Ureter (tissue), 1 donor: ENCODE measurements around the gene TAF4. TPM values are rescaled to one million over a fixed set of nuclear protein-coding genes. Genes with fewer than 3 reads are reported as not detected.
"Not testable (repeated sequence)": the region's sequence is repeated elsewhere in the genome, so short reads cannot be mapped to it uniquely, and the experiment has no call there.

ENCODE experiments used
- DNase-seq: peaks from one replicate; pipeline ENCODE4 v3.0.0-alpha.2; 2020; ENCODE audit warnings: low spot score
- total RNA-seq: library from RNA; stranded (reverse); gene quantifications from one replicate; pipeline ENCODE4 v1.2.4, GENCODE V29; 2023
- donor health status: DM: yes; HTN: yes; CAD: no.

TAF4 gene
- total RNA-seq, 1 donor from 2014 or later = 31.3 TPM

DNA sequence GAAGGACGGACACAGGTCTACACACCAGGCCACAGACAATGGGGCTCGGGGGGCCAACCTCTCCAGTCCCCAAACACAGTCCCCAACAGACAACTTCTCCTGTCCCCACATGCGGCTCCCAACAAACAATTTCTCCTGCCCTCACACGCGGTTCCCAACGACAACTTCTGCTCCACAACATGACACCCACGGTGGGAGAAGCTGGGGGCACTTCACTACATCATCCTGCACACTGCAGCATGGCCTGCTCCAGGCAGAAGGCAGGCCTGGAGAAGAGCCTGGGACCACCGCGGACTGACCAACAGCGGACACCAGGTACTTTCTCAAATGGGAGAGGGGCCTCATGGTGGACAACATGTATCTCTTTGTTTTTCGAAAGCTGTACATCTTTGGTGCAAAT lies 6.7 kb downstream of the TAF4 start:
- no peak for DNase-seq

DNA sequence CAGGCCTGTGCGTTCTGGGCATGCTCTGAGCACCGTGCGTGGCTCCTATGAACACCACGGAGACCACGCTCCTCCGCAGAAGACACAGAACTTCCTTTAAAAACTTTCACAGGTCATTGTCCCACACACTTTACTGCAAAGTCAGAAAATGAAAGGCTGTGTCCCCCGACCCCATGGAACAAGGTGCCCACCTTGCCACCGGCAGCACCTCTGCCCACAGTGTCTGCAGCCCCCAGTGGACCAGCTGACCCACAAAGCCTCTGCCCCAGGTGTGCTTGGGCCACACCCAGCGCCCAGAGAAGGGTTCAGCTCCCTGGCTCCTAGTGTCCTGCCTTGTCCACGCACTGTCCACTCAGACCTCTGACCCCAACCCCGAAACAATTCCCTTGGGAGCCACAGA lies 8.7 kb downstream of the TAF4 start:
- no peak for DNase-seq

DNA sequence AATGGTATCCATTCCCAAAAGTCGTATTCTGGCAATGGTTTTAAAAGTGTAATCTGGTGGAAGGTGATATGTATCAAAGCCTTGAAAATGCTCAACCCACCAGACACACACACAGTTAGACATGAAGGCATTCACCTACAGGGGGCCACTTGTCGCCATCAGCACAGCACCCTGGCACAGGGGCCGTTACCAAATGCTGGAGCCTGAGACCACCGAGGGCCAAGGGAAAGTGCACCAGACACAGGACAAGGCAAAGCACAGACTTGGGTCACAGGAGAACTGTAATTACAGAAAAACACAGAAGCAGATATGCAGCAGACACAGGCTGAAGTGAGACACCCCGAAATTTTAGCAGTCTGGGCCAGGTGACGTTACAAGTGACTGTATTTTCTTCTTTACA lies 9.3 kb downstream of the TAF4 start:
- DNase-seq = no peak

DNA sequence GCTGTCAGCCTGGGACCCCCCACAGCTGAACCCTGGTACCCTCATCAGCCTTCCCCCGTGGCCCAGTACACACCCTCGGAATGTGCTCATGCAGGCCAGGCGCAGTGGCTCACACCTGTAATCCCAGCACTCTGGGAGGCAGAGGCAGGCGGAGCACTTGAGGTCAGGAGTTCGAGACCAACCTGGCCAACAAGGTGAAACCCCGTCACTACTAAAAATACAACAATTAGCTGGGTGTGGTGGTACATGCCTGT lies 9.9 kb downstream of the TAF4 start:
- DNase-seq = not testable (repeated sequence)

DNA sequence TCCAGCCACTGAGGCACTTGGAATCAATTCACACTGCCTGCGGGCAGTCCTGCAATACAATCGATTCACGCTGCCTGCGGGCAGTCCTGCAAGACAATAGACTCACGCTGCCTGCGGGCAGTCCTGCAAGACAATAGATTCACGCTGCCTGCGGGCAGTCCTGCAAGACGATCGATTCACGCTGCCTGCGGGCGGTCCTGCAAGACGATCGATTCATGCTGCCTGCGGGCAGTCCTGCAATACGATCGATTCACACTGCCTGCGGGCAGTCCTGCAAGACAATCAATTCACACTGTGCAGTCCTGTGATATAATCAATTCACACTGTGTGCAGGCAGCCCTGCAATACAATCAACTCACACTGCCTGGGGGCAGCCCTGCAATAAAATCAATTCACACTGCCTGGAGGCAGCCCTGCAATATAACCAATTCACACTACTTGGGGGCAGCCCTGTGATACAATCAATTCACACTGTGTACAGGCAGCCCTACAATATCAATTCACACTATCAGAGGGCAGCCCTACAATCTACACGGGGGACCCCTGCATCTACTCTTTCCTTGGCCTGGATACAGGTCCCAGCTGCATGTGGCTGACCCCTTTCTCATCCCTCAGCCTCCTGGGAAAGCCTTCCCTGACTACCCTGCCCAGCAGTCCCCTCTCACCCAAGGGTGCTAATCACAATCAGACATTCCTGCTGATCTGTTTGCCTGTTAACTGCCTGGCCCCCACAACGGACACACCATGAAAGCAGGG lies 10.4 kb downstream of the TAF4 start:
- DNase-seq = no peak

DNA sequence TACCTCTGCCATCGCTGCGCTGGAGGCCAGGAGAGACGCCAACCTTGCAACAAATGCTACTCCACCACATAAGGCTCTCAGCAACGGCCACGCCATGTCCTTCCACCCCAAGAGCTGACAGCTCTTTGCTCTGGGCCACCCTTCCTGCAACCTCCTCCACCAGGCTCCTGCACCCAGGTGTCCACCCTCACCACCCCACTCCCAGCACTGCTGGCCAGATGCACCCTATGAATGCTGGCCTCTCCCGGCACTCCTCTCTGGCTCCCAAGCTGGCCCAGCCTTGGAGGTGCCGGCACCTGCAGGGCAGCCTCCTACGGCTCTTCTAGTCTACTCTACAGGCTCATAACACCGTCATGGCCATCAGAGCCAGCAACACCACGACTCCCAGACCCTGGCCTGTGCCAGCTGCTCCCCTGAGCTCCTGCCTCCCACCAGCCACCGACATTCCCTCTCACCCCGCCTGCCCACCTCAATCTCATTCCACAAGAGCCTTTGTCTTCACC lies 11.2 kb downstream of the TAF4 start:
- no peak for DNase-seq

DNA sequence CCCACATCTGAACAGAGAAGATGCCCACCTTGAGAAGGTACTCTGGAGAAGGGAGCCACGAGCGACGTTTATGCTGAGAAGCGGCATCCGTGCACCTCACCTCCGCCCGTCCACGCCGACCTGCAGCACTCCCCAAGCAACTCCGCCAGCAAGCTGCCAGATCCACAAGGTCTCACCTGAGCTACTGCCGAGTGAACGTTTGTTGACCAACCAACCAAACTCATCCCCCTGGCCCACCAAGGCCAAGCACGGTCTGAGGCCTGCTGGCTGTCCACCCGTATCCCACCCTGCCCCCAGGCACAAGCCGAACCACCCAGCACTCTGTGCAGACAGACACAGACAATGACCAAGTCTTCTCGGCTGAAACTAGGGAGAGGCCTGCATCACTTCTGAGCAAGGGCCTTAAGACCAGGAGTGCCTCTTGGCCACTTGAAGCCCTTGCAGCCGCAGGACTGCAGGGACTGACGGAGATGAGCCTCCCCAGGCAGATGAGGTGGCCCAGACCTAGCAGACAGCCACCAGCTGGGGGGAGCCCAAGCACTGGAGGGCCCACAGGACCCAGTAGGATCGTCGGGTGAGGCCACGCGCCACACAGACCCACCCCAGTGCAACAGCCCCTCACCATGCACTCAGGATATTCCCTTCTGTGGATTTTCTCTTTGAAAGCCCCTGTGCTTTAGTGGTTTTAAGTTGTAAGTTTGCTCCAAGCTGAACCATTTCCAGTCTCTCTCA lies 12.1 kb downstream of the TAF4 start:
- DNase-seq = no peak

DNA sequence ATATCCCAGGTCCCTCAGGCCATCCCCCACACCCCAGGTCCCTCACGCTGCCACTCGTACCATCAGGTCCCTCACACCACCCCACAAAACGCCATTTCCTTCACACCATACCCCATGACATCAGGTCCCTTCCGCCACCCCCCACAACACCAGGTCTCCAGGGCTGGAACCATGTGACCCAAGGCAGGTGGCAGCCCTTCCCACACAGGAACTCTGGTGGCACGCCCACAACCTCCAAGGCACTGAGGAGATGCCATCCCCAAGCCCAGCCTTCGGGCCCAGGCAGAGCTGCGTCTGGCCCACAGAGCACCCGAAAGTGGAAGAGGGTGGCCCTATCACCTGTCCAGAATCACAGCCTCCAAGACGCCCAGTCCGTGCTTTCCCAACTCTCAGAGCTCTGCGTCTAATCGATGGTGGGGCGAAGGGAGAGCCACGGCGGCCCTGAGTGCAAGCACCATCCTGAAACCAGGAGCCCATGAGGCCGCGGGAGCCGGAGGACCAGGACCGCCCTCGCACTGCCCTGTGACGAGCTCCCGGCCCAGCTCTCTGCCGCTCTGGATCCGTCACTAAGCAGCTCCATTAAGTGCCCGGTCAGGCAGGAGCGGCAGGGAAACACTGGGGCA lies 12.7 kb downstream of the TAF4 start:
- DNase-seq = no peak

DNA sequence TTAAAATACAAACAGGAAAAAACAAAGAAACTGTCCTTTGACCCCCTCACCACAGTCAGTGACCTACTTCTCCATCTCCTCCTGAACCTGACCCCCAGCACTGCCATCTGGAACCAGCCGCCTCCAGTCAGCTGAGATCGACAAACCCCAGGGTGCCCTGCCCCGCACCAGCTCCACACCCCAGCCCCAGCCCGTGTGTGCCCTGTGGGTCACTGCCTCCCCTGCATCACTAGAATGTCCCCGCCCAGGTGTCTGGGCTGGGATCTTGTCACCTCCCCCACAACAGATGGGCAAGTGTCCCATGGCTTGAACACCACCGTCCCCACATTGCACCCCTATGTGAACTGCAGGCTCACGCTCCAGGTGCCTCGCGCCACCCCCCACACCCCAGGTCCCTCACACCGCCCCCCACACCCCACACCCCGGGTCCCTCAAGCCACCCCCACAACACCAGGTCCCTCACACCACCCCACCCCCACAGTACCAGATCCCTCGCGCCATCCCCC lies 13.3 kb downstream of the TAF4 start:
- DNase-seq = no peak

DNA sequence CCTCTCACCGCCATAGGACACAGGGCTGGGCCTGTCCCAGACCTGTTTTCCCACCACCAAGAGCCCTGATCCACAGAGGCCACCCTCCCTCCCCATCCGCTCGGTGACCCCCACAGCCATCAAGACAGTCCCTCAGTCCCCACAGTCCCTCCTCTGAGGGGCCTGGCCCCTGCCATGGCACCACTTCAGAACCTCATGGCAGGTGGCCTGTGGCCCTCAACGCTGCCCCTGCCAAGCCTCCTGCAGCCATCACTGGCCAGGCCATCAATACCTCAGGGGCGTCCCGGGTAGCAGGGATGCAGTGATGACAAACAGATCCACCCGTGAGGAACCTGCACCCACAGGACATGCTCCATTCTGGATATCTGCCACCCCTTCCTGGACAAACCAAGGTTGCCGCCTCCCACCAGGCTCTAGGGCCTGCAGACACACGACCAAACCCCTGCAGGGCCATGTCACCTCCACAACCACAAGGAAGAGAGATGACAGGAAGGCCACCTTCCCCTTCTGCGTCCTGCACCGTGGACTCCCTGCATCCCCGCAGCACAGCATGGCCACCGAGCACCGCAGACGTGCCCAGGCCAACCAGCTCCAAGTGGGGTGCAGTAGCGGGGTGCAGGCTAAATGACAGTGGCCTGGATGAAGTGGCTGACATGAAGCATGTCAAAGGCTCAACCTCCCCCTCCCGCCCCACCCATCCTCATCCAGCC lies 14.0 kb downstream of the TAF4 start:
- no peak for DNase-seq

DNA sequence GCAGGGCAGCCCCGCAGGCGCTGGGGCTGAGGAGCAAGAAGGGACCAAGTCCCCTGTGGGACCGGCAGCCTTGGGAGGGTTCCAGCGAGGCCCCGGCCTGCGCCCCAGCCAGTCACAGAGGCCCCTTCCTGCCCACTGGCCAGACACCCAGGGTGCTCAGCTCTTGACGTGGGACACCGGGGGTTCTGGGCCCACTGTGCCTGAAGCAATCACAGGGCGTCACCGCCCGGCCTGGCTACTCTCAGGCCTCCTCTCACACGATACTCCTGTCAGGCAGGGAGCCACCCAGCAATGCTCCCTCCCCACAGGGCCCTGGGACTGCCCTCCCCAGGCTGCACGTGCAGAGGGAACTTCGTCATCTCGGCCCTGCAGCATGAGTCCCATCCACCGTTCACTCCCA lies 14.5 kb downstream of the TAF4 start:
- DNase-seq = no peak

DNA sequence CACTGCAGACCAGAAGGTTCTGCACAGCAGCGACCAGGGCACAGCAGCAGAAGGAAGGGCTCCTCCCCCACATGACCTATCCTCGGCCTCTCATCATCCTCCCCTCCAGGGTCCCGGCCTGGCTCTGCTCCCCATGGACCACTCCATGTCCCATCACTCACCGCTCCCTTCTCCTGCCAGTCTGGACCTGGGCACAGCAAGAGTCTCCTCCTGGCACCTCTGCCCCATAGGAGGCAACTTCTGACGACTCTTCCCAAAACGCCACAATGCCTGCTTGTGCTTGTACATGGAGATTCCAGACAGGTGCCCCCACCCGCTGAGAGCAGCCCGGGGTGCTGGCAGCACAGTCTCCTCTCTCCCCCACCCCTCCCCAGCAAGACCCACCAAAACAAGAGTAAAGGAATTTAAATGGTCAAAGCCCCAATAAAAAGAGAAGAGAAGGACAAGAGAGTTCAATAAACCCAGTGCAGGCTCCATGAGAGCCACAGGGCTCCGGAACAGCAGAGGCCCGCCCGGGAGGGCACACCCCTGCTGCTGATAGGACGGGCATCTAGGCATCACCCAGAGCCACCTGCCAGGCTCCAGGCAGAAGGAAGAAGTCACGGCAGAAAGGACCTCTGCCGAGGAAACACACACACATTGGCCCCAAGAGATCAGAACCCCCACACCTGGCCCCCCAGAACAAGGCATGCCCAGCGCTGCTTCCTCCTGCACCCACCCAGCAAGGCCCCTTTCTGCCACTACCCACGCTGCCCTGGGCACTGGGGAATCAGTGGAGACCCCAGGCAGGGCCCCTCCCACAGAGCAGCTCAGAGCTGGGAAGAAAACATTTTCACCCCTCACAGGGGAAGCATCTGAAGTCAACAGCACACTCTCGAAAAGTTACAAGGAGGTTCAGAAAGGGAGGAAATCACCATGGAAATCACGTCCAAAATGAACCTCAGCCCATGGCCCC lies 15.2 kb downstream of the TAF4 start:
- no peak for DNase-seq

DNA sequence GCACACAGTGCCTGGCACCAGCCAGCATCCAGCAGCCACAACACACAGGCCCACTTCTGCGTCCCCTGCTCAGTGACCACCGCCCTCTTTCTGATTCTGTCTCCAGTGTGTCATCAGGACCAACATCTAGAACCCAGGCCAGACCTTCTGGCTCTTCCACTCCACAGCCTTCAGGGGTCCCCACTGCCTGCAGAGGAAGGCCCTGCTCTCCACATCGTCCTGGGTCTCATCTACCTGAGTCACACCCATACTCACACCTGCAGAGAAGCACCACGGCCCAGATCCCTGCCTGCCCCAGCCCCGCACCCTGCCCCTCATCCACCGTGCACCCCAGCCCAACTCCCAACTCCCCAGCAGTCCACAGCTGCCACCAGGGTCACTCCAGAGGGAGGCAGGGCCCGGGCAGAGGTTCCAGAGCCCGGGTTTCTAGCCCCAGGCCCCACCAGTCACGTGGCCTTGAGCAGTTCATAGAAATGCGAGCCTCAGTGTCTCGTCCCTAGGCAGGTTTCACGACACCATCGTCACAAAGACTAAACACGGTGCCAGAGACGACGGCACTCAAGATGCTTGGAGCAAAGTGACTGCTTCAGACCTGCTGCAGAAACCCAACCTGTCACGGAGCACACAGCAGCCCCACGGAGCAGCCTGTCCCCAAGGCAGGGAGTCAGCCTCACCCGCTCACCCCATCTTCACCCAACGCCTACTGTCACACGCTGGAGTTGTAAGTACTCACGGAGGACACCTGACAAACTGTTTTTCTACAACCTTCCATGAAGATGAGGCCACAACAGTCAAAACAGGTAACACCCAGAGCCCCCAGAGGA lies 16.1 kb downstream of the TAF4 start:
- DNase-seq = no peak

DNA sequence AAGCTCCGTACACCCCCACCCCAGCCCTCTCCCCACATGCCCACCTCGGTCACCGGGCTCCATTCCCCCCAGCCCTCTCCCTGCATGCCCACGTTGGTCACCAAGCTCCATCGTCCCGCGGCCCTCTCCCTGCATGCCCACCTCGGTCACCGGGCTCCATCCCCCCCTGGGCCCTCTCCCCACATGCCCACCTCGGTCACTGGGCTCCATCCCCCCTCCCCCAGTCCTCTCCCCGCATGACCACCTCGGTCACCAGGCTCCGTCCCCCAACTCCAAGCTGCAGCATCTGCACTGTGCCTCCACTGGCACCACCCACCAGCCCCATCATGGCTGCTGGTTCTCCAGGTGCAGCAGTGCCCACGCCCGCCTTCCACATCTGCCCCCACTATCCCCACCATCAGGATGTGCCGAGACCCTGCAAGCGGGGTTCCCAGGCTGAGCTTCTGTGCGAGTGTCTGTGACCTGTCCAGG lies 16.8 kb downstream of the TAF4 start:
- DNase-seq = no peak

DNA sequence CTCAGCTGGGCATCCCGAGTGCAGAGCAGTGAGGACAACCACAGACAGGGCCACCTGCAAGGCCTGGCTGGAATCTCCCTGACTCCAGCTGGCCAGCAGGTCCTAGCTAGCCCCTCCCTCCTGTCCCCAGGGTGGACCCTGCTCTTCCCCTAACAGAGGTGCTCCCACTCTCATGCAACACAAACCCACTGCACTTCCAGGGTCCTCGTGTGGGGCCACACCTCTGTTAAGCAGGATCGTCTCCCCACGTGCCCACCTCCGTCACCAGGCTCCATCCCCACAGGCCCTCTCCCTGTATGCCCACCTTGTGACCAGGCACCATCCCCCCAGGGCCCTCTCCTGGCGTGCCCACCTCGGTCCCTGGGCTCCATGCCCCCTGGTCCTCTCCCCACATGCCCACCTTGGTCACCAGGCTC lies 17.3 kb downstream of the TAF4 start:
- no peak for DNase-seq

DNA sequence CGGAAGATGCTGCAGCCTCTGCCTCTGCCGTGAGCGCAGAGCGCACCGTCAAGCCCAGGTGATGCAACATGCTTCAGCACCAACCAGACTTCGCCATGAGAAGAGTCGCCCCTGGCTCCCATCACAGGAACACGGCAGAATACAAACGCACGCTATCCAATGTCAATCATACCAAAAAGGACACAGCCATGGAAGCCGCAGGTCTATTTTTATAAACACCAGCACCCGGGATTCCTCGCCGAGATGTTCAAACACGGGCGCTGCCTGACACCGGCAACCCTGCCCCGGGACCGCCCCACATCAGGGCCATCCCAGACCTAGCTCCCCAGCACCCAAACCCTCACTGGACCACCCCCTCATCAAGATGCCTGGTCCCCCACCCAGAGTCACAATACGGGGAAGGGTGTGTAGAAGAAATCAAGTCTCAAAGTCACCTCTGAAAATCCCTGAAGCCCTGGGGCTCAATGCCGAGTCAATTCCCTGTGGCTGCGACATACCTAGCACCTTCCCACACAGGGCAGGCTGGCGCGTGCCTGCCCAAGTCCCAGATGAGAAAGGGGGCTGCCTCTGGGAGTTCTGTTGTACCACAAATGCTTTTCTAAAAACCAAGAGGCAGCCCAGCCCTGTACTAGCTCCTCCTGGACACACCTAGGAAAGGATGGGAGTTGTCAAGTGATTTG lies 17.9 kb downstream of the TAF4 start:
- no peak for DNase-seq

DNA sequence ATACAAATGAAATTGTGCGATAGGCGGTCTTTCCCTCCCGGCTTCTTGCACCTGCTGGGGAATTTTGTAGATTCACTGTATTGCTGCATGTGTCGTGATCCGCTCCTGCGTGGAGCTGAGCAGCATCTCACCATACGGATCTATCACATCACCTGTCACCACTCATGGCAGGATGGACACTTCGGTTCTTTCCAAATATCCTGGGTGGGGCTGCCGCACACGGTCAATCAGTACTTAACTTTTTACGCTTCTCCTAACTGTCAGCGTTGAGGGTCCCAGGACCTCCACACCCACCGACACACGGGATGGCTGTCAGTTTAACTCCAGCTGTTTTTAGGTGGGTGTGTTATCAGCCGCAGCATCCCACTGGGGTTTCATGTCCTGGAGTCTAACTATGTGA lies 19.2 kb downstream of the TAF4 start:
- DNase-seq = no peak

DNA sequence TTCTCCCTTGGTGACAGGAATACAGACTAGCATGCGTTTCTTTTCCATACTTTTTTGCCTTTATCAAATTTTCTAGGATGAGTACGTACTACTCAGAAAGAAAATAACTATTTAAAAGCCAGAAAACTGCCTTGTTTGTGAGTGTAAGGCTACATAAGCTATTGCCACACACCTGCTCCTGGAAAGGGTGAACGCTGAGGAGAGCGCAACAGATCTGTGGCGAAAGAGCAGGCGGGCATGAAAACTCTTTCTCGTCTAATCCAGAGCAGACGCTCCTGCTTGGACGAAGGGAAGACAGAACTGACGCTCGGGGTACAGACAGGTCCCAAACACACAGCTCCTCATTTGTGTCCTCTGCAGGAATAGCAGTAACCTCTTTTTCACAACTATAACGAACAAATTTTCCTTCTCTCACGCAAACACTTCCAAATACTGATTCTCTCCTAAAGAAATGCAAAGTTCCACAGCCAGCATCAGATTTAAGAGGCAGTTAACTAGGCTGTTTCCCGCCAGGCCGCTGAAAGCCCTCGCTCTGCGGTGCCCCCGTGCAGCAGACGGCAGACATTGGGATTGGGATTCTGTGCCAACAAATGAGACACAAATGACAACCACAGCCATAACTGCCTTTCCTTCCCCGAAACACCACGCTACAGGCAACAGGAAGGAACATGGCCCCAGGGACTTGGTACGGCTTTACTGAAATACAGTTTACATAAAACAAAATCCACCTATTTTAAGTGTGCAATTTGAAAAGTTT lies 20.0 kb downstream of the TAF4 start:
- DNase-seq = no peak

DNA sequence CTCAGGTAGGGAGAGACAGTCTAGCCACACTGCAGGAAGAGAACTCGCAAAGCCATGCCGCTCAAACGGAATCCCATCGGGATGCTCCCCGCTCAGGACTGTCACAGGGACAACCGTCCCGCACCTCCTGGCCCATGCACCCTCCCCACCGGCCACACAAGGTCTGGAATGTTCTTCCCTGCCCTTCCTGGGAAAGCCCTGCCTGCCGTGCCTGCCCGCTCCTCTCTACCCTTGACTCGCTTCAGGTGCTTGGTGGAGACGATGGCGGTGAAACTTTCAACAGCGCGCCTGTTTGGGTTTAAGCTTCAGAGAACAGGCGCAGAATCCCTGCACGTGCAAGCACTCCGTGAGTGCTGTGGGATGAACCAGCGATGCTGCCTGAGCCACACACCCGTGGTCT lies 20.6 kb downstream of the TAF4 start:
- no peak for DNase-seq
